Caki2 (cell line): Measurements from ENCODE around the gene S100A7A. TPM values are rescaled to one million over a fixed set of nuclear protein-coding genes. Genes with fewer than 3 reads are reported as not detected.
A peak's percentile ranks its signal among the peaks of the same experiment; 100 is the strongest.
"Not testable (repeated sequence)": the region's sequence is repeated elsewhere in the genome, so short reads cannot be mapped to it uniquely, and the experiment has no call there.

Experiments
- DNase-seq: peaks from one replicate; pipeline ENCODE4 v3.0.0-alpha.2; 2015; ENCODE audit warnings: low read depth
- in situ Hi-C: cut with HindIII; loops from 2 replicates; pipeline ENCODE4 v1.10.0; 2016; ENCODE audit warnings: low sequenced_read_pairs, low pct_unique_long_range_greater_than_20kb, mixed read lengths
- total RNA-seq: library from RNA; depleted of rRNA; stranded (reverse); fragments of >200 nt; shearing (Covaris generic); gene quantifications from 2 replicates; pipeline ENCODE4 v1.2.3, GENCODE V29; 2014; ENCODE audit warnings: low replicate concordance

Gene S100A7A
- total RNA-seq, 1 experiment from 2014 or later, result not detected

DNA sequence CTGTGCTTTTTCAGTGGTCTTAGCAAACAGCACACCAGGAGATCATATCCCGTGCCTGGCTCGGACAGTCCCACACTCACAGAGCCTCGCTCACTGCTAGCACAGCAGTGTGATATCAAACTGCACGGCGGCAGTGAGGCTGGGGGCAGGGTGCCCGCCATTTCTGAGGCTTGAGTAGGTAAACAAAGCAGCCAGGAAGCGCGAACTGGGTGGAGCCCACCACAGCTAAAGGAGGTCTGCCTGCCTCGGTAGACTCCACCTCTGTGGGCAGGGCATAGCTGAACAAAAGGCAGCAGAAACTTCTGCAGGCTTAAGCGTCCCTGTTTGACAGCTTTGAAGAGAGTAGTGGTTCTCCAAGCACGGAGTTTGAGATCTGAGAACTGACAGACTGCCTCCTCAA lies 9.0 kb upstream of the S100A7A start:
- in situ Hi-C loops, DNase-seq: not testable (repeated sequence)

DNA sequence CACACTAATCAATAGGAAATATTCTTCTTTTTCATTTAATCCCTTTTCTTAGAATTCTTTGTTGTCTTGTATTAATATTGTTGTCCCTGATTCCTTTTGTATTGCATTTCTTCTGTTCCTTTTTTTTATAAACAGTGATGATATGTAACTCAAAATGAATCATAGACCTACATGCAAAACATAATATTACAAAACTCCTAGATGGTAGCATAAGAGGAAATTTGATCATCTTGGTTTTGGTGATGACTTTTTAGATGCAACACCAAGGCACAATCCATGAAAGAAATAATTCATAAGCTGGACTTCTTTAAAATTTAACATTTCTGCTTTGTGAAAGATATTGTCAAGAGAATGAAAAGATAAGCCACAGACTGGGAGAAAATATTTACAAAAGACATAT lies 2.4 kb upstream of the S100A7A start:
- DNase-seq, in situ Hi-C loops: not testable (repeated sequence)

DNA sequence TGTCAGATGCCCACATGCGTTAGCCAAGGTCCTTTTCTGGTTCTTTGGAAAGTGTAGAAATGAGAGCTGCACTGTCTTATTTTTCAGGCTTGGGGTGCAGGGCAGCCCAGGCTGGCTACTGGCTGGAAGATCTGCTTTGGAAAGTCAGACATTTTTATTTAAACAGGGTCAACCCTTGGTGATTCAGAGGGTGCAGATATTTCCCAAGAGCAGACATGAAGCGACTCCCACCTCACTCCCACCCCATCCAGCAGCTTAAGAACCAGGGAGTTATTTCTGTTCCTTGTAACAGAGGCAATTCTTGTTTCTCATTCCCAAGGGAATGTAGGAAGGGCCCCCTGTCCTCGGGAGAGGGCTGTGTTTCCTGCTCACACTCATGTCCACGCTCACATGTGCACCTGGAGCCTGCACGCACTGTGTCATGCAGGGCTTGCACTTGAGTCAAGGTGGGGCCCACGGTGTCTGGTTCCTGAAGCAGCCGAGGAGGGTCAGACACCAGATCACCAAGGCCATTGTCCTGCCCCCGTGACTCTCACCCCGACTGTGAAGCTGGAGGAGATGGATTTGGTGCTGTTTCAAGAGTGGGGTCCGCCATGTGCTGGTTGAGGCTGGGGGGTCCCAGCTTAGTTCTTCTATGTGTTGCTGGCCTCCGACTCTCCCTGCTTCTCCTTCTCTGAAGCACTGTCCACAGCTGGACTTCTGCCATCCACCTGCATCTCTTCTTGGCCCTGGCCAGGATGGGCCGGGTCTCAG lies 992 bp downstream of the S100A7A start:
- no peak for DNase-seq
- in situ Hi-C loops, result no loop called here

DNA sequence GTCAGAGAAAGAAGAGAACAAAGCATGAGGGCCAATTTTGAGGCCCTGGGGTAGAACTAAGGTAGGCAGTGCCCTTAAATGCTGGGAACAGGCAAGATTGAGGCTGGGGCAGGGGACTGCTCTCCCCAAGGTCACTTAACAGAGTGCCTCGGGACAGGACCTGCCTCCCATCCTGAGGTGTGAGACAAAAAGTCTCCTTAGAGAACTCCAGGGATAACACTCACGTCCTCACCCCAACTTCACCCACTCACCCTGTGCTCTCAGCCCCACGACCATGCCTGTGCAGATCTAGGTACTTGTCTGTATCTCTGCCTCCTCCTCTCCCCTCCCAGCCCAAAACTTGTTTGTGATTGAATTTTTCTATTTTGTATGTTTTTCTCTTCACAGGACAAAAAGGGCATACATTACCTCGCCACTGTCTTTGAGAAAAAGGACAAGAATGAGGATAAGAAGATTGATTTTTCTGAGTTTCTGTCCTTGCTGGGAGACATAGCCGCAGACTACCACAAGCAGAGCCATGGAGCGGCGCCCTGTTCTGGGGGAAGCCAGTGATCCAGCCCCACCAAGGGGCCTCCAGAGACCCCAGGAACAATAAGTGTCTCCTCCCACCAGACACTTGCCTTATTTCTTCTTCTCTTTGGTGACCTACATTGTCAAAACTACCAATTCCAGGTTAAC lies 2.6 kb downstream of the S100A7A start:
- DNase-seq, in situ Hi-C loops: not testable (repeated sequence)

DNA sequence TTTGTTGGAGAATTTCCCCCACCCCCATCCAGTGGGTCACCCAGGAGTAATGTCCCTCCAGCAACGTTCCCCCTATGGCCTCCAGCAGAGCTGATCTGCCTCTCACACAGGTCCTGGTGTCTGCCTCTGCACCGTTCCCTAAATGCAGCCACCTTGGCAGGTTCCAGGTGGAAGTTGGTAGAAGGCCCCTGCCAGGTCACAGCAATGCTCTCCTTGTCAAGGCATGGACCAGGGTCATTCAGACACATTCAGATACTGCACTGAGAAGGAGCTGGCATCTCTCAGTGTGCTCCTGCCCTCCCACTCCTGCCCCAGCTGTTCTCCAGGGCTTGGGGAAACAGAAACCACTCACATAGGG lies 3.1 kb downstream of the S100A7A start:
- in situ Hi-C loops, result not testable (repeated sequence)

DNA sequence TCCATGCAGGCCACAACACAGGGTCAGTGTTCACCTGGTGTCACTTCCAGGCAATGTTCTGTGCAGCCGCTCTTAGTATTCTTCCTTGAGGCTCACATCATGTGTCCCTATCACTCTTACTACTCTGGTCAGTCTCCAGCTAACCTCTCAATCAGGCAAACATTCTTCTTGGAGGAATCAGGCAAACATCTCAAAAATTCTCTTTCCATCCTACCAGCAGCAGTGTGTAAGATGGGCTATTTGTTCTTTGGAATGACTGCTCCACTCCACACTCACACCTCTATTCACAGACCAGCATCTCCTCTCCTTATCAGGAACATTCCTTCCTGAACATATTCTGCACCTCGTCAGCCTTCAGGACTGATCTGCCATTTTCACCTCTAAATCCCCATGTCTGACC lies 4.0 kb downstream of the S100A7A start:
- in situ Hi-C loops, result no loop called here
- DNase-seq, result no peak

More for the DNA sequence above, 3.1 kb downstream of the S100A7A start:
- DNase-seq, result not testable (repeated sequence)

DNA sequence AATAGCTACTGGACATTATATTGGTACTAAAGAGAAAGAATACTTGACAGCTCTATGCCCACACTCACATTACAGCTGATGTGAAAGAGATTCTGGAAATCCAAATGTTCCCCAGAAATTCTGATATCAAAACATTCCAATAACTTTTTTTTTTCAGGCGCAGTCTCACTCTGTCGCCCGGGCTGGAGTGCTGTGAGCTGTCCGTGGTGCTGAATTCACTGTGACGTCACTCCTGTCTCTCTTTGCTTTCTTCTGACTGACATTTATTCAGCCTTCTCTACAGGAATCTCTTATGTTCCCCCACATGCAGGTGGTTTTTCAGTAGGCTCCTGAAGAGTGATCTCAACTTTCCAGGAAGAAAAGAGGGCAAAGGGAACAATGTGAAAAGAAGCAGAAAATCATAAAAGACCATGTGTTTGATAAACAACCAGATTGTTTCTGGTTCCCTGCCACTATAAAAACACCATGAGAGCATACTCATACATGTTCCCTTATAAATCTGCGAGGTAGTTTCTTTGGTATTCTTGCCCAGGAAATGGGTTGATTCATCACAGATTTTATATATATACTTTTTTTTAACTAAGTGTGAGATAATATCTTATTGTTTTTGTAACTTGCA lies 6.2 kb downstream of the S100A7A start:
- in situ Hi-C loops, result no loop called here
- peak; percentile 52 for DNase-seq

DNA sequence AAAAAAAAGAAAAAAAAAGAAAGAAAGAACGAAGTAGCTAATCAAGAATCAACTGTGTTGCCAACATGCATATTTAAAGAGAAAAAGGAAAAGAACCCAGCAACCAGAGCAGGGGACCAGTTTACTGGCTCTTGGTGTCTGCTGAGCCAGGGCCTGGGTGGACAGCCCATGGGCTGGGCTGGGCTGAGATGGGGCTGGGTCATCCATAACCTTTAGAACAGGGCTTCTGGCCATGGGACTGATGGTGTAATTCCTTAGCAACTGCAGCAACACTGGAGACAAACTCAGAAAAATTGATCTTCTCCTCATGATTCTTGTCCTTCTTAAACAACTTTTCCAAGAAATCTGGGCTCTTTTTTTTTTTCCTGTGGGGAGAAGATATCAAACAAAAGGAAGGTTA lies 10.5 kb downstream of the S100A7A start:
- DNase-seq, result no peak
- in situ Hi-C loops, result no loop called here

DNA sequence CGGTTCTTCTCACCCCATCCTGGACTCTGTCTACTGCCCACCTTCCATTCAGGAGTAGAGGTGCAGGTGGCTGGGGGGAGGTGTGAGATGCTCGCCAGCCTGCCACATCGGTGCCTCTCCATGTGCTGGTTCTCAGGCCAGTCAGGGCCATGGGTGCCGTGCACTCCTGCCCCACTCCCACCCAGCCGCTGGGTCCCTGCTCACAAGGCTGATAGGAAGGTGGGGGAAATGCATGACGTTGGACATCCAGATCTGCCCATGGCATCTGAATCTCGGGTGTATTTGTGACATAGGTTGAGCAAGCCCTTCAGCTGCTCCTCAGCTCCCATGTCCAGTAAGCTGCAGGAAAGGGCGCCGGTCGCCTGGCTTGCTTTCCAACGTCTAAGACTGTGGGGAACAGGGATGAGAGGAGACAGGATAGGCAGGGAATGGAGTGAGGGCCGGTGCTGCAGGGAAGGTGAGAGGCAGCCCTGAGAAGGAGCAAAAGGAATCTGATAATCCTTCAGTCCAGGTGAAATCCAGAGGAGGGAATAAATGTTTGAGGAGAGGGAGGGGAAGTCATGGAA lies 11.8 kb downstream of the S100A7A start:
- in situ Hi-C loops, result no loop called here
- no peak for DNase-seq

DNA sequence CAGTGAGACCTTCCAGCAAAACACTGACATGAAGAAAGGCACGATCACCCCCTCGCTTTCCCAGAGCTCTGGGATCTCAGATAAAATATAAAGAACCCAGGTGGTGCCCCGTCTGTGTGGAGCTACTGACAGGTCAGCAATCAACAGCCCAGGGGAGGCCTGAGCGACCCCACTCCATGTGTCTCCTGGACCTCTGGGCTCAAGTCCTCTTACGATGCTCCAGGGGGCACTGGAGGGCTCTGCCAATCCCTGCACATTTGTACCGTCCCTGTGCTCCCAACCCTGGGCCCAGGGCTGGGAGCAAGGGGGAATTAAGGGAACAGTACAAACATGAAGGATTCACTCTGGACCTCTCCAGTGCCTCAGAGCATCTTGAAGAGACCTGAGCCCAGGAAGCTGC lies 12.5 kb downstream of the S100A7A start:
- in situ Hi-C loops, result no loop called here
- no peak for DNase-seq

DNA sequence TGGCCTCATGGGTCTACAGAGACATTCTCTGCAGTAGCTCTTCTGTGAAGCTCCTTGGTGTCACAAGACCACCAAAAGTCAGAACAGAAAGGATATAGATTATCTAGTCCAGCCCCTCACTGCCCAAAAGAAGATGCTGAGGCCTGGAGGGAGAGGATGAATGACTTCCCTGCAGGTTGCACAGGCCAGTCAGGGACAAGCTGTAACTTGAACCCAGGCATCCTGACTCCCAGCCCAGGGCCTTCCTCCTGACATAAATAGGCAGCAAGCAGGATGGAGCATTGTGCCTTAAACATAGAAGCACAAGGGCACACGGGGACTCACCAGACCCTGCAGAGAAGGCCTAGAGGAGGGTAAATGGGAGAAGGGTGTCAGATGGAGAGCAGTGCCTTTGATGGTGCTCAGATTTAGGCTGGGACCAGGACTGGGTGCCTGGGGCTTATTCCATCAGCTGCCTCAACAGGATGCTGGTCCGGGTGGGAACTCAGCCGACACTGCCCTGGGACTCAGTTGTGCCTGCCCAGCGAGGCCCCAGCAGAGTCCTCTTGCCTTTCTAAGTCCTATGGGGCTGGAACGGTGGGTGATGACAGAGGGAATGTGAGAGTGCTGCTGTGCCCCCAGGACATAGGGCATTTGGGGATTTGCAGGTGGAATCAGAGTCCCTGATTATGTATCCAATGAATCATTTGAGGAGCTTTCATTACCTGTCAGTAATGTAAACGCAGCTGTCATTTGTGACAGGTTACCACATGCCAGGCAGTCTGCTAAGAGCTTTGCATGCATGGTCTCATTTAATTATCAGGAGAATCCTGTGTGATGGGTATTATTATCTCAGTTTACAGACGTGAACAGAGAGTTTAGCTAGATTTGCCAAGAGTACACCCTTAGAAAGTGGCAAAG lies 13.2 kb downstream of the S100A7A start:
- in situ Hi-C loops, result no loop called here

DNA sequence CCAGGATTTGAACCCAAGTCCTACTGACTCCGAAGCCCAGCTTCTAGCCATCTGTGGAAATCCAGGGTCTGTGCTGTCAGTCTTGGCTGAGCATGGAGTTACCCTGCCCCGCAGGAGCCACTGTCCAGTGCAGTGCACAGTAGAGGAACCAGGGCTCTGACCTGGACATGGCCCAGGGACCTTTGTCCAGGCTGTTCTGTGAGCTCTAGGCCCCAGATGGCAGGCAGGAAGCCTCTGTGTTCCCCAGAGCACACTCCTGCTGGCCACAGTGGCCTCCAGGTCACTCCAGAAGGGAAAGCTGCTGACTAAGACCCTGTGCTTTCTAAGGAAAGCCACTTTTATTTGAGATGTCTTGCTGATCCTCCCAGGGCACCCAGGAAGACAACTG lies 13.8 kb downstream of the S100A7A start:
- in situ Hi-C loops, result no loop called here
- DNase-seq, result no peak

More for the DNA sequence above, 13.2 kb downstream of the S100A7A start:
- no peak for DNase-seq

DNA sequence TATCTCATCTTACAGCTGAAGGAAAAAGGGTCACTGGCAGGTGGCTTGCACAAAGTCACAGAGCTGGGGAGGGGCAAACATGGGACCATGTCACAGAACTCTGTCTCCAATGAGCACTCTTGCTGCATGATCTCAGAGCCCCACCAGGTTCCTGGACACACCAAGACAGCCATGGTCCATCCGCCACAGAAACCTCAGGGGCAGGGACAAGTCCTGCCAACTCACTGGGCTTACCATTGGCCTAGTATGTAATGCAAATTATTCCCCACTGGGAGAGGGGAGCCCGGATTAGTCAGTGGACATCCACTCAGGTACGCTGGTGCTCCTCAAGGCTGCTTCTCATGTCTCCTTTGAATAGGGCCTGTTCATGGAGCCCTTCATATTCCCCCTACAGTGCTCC lies 14.2 kb downstream of the S100A7A start:
- in situ Hi-C loops, result no loop called here

DNA sequence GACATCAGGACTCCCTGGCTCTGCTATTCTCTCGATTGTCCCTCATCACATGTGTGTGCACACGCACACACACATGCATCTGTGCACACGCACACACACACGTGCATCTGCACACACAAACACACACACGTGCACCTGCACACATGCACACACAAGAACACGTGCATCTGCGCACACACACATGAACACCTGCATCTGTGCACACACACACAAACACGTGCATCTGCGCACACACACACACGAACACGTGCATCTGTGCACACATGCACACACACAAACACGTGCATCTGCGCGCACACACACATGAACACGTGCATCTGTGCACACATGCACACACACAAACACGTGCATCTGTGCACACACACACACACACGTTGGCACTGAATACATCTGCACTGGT lies 14.7 kb downstream of the S100A7A start:
- in situ Hi-C loops, result no loop called here
- DNase-seq, result no peak

More for the DNA sequence above, 14.2 kb downstream of the S100A7A start:
- DNase-seq, result no peak

DNA sequence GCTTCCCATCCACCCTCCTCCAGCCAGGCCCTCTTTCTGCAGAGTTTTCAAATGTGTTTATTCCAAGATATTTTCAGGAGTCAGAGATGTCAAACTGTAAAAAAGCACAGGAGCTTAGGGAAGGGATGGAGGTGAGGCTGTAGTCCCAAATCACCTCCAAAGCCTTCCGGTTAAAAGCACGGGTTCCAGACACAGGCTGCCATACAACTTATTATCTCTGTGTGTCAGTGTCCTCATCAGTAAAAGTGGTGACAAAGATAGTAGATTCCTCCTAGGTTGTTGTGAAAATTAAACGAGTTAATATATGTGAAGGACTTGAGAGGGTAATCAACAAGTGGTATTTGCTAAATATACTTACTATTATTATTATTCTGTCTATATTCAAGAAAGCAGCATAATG lies 15.1 kb downstream of the S100A7A start:
- DNase-seq, result no peak
- in situ Hi-C loops, result no loop called here

DNA sequence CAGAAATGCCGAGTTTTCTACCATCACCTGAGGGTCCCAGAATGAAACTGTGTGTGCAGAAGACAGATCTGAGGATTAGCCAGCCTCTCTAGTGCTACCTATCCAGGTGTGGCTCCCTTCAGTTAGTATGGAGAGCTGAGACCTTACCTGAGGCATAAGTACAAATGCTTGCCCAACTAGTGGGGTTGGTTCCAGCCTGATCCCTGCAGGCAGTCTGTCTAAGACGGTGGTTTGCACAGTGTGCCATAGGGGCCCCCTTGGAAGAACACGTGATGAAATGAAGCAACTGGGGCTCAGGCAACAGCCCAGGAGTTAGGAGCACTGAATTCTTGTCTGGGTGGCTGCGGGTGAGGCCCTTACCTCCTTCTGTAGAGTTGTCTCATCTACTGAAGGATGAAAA lies 15.6 kb downstream of the S100A7A start:
- in situ Hi-C loops, result no loop called here
- DNase-seq, result no peak

DNA sequence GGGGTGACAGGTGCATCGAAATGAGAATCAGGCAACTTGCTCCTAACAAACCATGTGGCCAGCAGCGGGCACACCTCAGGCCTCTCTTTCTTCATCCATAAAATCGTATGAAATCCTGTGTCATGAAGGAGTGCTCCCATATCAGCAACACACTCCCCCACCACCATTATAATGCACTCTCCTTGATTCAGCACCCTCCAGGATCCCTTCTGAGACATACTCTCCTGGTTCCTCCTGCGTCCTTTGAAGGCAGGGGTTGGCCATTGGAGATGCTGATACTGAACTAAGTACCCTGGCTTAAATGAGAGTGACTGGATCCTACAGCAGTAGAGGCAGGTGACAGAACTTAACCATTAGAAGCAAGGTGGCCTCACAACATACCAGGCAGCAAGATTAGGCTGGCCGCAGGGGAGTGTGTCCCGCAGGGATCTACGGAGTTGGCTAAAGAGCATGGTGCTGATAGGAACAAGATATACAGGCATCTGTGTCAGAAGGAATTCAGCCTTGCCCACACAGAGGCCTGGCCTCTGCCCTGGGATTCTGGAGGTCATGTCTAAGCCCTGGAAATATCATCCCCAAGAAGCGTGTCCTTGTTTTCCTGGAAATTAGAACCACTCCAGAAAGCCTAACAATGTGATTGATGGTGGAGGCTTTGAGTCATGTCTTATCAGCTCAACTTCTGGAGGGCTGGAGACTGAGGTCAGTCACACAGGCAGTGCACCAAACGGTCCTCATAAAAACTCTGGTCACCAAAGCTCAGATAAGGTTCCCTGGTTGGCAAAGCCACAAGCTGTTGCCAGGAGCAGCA lies 16.8 kb downstream of the S100A7A start:
- DNase-seq, result no peak
- in situ Hi-C loops, result no loop called here
